BLaER1 (cell line): ENCODE results near the gene ABCA3.

Experiments
- H3K27ac ChIP-seq: shearing (Covaris generic); formaldehyde crosslinking; 2 replicates; pipeline ENCODE4 v1.8.1; 2022
- H3K27me3 ChIP-seq: shearing (Covaris generic); formaldehyde crosslinking; 2 replicates; pipeline ENCODE4 v1.8.1; 2022
- H3K36me3 ChIP-seq: shearing (Covaris generic); formaldehyde crosslinking; 2 replicates; pipeline ENCODE4 v1.8.1; 2022
- H3K4me1 ChIP-seq: shearing (Covaris generic); formaldehyde crosslinking; 2 replicates; pipeline ENCODE4 v1.8.1; 2022
- H3K4me2 ChIP-seq: shearing (Covaris generic); formaldehyde crosslinking; 2 replicates; pipeline ENCODE4 v1.8.1; 2022
- H3K4me3 ChIP-seq: shearing (Covaris generic); formaldehyde crosslinking; 2 replicates; pipeline ENCODE4 v1.8.1; 2022
- H3K9ac ChIP-seq: shearing (Covaris generic); formaldehyde crosslinking; 2 replicates; pipeline ENCODE4 v1.8.1; 2022
- H3K9me3 ChIP-seq: shearing (Covaris generic); formaldehyde crosslinking; 2 replicates; pipeline ENCODE4 v1.8.1; 2022
- H4K20me1 ChIP-seq: shearing (Covaris generic); formaldehyde crosslinking; 2 replicates; pipeline ENCODE4 v1.8.1; 2022
- Cebpa-rat ChIP-seq: shearing (Covaris generic); IDR thresholded peaks from 2 replicates; pipeline ENCODE4 v1.8.1; 2022

Gene ABCA3

DNA sequence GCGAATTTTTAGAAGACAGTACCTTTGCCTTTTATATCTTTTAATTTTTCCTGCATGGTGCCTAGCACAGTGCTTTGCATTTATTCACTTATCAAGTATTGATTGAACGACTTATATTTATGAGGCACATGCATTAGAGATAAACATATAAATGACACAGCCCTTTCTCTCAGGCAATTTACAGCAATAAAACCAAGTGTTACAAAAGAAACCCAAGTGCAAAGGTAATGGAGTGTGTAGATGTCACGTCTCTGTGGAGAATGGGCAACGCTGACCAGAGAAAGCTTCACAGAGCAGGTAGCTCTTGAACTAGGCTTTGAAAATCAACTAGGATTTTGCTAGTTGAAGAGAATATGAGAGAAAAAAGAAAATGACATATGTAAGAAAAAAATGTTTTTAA lies 32.6 kb upstream of the ABCA3 start:
- H3K36me3 ChIP-seq = no peaks in the 10 kb centered on the region
- H3K27me3 ChIP-seq = no peaks in the 10 kb centered on the region
- H3K27ac ChIP-seq = no peak overlapping the region
- H3K4me1 ChIP-seq = no peaks in the 10 kb centered on the region
- no peaks in the 10 kb centered on the region for H4K20me1 ChIP-seq
- no peak for TF ChIP-seq Cebpa-rat
- H3K4me3 ChIP-seq = no peak overlapping the region
- no peak overlapping the region for H3K9ac ChIP-seq
- H3K9me3 ChIP-seq = no peaks in the 10 kb centered on the region
- H3K4me2 ChIP-seq = no peak overlapping the region

DNA sequence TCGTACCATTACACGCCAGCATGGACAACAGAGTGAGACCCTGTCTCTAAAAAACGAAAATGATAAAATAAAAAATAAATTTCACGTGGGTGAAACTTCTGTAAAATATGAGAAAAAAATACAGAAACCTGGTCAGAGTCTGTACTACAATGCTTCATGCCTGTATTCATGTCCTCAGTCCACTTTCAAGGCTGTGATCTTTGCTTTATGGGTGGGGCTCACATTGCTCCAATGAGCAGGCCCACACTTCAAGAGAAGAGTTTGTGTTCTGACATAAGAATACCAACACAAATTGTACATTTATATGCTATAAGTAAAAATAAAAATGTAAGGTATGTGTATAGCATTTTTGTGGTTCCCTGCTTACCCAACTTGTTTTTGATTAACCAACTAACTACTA lies 32.2 kb upstream of the ABCA3 start:
- no peaks in the 10 kb centered on the region for H3K27me3 ChIP-seq
- no peaks in the 10 kb centered on the region for H3K9me3 ChIP-seq
- no peak overlapping the region for H3K9ac ChIP-seq
- no peaks in the 10 kb centered on the region for H4K20me1 ChIP-seq
- H3K4me3 ChIP-seq = no peak overlapping the region
- no peaks in the 10 kb centered on the region for H3K4me1 ChIP-seq
- TF ChIP-seq Cebpa-rat = no peak
- no peak overlapping the region for H3K27ac ChIP-seq
- H3K36me3 ChIP-seq = no peaks in the 10 kb centered on the region
- no peak overlapping the region for H3K4me2 ChIP-seq

DNA sequence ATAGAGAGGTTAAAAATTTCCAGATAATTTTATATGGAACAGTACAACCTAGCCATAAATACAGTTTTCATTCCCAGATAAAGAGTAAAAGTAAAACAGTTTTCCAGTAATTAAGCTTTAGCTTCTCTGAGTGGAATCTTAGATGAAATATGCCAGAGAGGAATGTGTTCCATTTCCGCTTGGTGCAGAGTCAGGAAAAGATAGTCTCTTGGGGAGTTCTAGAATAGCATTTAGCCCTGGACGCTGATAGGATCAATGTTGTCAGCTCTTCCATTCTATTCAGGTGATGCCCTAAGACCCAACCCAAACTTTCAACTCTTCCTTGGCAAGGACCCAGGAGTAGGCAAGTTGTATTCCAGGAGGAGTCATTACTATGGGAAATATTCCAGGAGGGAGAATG lies 30.9 kb upstream of the ABCA3 start:
- H3K4me2 ChIP-seq = no peak overlapping the region
- H3K9ac ChIP-seq = no peak overlapping the region
- no peaks in the 10 kb centered on the region for H3K9me3 ChIP-seq
- H3K27me3 ChIP-seq = no peaks in the 10 kb centered on the region
- H3K36me3 ChIP-seq = no peaks in the 10 kb centered on the region
- H3K27ac ChIP-seq = no peak overlapping the region
- H3K4me3 ChIP-seq = no peak overlapping the region
- no peak for TF ChIP-seq Cebpa-rat
- H3K4me1 ChIP-seq = no peaks in the 10 kb centered on the region
- H4K20me1 ChIP-seq = no peaks in the 10 kb centered on the region

DNA sequence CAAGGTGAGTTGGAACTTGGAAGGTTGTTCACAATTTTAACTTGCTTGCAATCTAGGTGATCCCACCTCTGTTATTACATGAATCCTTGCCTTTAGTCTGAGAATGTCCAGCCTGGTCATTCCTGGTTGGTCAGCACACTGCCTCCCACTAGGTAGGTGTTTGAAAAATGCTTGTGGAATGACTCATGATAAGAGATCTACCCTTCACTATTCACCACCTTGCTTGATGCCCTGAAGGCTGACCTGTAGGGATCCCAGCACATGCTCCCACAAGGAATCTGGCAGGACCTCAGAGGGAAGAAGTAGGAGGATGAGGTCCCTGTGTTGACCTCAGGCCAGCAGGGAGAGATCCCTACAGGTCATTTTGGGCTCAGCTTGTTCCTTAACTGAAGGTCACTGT lies 30.2 kb upstream of the ABCA3 start:
- no peak overlapping the region for H3K4me3 ChIP-seq
- no peak overlapping the region for H3K4me2 ChIP-seq
- no peak for TF ChIP-seq Cebpa-rat
- no peak overlapping the region for H3K27ac ChIP-seq
- no peaks in the 10 kb centered on the region for H3K36me3 ChIP-seq
- H4K20me1 ChIP-seq = no peaks in the 10 kb centered on the region
- H3K9me3 ChIP-seq = no peaks in the 10 kb centered on the region
- no peak overlapping the region for H3K9ac ChIP-seq
- H3K4me1 ChIP-seq = no peaks in the 10 kb centered on the region
- no peaks in the 10 kb centered on the region for H3K27me3 ChIP-seq

DNA sequence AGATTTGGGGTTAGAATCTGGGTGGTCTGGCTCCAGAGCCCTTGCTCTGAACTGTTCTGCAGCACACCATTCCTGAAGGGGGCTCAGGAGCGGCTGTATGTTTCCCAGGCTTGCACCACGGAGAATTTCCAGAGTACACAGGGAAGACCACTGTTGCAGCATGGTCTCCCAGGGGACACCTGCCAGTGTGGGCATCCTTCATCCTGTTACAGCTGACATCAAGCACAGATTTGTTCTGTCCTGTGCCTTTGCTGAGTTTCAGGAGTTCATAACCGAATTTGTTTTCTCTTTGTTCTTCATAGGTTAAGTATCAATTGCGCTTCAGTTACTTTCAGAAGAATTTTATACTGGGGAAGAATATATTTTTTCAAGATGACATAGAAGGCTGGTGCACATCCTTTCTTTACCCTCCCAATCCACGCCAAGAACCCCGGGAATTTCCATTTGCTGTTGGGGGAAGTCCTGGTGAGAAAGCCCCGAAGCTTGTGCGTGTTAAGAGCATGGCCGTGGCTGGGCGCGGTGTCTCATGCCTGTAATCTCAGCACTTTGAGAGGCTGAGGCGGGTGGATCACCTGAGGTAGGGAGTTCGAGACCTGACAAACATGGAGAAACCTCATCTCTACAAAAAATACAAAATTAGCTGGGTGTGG lies 26.3 kb upstream of the ABCA3 start:
- Histone ChIP-seq H3K4me1 (no peaks in the 10 kb centered on the region), H4K20me1 (no peaks in the 10 kb centered on the region), H3K27ac (no peak overlapping the region), H3K4me2 (no peak overlapping the region), H3K9me3 (no peaks in the 10 kb centered on the region), H3K36me3 (no peaks in the 10 kb centered on the region), H3K4me3 (no peak overlapping the region), H3K27me3 (no peaks in the 10 kb centered on the region), H3K9ac (no peak overlapping the region)
- no peak for TF ChIP-seq Cebpa-rat

DNA sequence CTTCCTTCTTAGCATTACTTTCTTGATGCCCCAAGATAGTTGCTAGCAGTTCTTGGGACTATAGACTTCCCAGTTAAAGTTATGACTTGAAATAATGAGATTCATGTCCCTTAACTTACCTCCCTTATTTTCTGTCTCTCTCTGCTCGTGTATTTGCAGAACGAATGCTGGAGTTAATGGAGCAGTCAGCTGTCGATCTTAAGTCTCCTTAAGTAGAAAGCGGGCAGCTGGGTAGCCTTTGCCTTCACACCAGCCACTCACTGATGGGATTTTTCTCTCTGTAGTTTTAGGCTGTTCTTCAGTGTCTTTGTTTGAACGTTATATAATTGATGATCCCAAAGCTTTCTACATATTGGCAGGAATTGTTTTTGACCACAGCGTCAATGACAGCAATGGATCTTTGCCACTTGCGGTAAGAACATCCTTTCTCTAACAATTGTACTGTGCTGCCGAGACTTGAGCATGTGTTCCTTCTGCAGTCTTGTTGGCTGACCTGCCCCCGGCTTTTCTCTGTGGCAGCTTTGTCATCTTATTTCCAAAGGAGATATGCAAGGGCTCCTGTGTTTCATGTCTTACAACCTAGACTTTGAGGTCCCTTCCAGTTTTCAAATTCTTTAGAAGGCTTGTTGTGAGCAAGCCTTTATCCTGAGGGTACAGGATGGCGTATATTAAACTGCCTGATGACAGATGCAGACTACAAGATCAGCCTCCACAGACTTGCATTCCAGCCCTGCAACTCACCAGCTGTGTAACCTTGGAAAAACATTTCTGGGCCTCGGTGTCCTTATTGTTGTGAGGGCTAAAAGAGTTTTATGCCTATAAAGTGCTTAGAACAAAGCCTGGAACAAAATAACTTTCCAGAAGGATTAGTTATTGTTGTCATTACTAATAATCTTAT lies 25.1 kb upstream of the ABCA3 start:
- Histone ChIP-seq H3K9me3 (no peaks in the 10 kb centered on the region), H3K4me3 (no peak overlapping the region), H3K9ac (no peak overlapping the region), H3K27ac (no peak overlapping the region), H3K4me2 (no peak overlapping the region), H4K20me1 (no peaks in the 10 kb centered on the region), H3K36me3 (no peaks in the 10 kb centered on the region), H3K4me1 (no peaks in the 10 kb centered on the region), H3K27me3 (no peaks in the 10 kb centered on the region)
- TF ChIP-seq Cebpa-rat = no peak

DNA sequence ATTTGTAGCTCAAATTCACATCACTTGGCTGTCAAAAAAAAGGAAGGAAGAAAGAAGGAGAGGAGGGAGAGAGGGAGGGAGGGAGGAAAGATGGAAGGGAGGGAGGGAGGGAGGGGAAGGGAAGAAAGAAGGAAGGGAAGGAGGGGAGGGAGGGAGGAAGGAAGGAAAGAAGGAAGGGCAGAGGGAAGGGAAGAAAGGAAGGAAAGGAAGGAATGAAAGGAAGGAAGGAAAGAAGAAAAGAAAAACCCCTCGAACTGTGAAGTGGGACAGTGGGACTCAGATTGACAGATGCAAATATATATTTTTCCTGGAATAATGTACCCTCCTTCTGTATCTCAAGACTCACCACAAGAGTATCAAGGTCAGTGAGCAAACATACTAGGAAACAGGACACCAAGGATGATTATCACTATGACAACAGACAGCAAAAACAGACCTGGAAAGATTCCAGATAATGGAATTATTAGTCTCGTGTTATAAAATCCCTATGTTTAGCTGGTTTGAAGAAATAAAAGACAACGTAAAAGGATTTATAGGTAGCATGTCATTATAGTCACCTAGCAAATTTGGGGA lies 24.2 kb upstream of the ABCA3 start:
- H3K36me3 ChIP-seq = no peaks in the 10 kb centered on the region
- no peaks in the 10 kb centered on the region for H3K4me1 ChIP-seq
- no peaks in the 10 kb centered on the region for H4K20me1 ChIP-seq
- no peak overlapping the region for H3K4me2 ChIP-seq
- no peak overlapping the region for H3K4me3 ChIP-seq
- H3K9me3 ChIP-seq = no peaks in the 10 kb centered on the region
- no peak overlapping the region for H3K27ac ChIP-seq
- TF ChIP-seq Cebpa-rat = no peak
- no peaks in the 10 kb centered on the region for H3K27me3 ChIP-seq
- no peak overlapping the region for H3K9ac ChIP-seq

DNA sequence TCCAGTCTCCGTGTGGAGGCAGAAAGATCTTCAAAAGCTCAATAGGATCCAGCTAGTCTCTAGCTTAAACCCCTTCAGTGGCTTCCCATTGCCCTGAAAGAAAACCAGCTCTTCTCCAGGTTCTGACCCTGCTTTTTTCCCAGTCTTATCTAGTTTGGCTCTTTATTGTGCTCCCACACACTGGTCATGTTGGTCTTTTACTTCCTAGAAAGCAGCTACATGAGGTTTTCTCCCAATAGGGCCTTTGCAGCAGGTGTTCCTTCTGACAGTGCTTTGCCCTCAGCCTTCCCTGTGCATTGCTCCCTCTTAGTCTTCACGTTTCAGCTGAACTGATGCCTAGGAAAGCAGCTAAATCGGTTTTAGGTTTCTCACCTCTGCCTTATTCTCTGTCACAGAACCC lies 21.7 kb upstream of the ABCA3 start:
- Histone ChIP-seq H3K4me1 (no peaks in the 10 kb centered on the region), H3K9me3 (peaks cover 1% of the 10 kb centered on the region; the same call in 1 of the 2 replicates), H3K4me3 (no peak overlapping the region), H3K27ac (no peak overlapping the region), H3K4me2 (no peak overlapping the region), H4K20me1 (no peaks in the 10 kb centered on the region), H3K36me3 (no peaks in the 10 kb centered on the region), H3K27me3 (no peaks in the 10 kb centered on the region), H3K9ac (no peak overlapping the region)
- TF ChIP-seq Cebpa-rat = no peak

DNA sequence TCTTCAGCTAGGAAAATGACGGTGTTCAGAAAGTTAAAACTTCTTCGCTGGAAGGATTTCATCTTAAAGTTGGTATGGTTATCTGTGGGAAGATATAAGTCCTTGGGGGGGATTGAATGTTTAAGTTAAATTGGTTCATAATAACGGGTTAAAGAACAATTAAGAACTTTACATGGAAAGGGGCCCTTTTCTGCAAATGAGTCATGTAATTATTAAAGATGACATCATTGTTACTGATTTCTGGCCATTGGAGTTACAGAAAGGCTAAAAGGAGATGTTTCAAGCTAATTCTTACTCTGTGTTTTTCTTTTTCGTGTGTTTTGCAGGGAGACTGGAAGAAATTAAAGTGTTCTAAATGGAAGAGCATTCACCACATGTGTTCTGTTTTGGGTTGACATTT lies 20.6 kb upstream of the ABCA3 start:
- H3K27ac ChIP-seq = no peak overlapping the region

DNA sequence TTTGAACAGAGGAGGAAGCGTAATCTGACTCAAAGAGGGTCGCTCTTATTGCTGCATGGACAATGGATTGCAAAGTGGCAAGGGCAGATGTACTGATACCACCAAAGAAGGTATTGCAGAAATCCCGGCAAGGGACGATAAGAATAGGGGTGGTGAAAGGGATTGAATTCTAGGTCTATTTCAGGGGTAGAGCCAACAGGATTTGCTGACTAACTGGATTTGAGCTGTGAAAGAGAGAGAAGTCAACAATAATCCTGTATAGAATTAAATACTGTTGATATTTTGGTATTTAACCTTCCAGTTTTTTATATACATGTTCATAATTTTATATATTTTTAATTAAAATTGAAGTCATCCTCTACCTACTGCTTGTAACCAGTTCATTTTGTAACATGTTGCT lies 19.4 kb upstream of the ABCA3 start:
- no peak overlapping the region for H3K4me3 ChIP-seq
- TF ChIP-seq Cebpa-rat = no peak
- no peak overlapping the region for H3K9ac ChIP-seq
- H3K36me3 ChIP-seq = no peaks in the 10 kb centered on the region
- H3K27ac ChIP-seq = no peak overlapping the region
- no peak overlapping the region for H3K4me2 ChIP-seq
- peaks cover 13% of the 10 kb centered on the region for H3K9me3 ChIP-seq
- H3K4me1 ChIP-seq = no peaks in the 10 kb centered on the region
- no peaks in the 10 kb centered on the region for H3K27me3 ChIP-seq
- H4K20me1 ChIP-seq = no peaks in the 10 kb centered on the region

More for the DNA sequence above, 20.6 kb upstream of the ABCA3 start:
- H3K4me3 ChIP-seq = no peak overlapping the region
- H3K27me3 ChIP-seq = no peaks in the 10 kb centered on the region
- H3K4me2 ChIP-seq = no peak overlapping the region
- H3K36me3 ChIP-seq = no peaks in the 10 kb centered on the region
- no peak overlapping the region for H3K9ac ChIP-seq
- peaks cover 12% of the 10 kb centered on the region for H3K9me3 ChIP-seq
- no peaks in the 10 kb centered on the region for H4K20me1 ChIP-seq
- H3K4me1 ChIP-seq = no peaks in the 10 kb centered on the region
- TF ChIP-seq Cebpa-rat = no peak
